Measurements from ENCODE around the gene DAG1.

Gene DAG1
- total RNA-seq, result 21.3 to 28.4 (median 24.4) reads per million in 4 experiments

GRCh38 chr3:49469936-49470713 lies at the start of gene DAG1:
TSS of gene DAG1 (plus strand) at chr3:49470267. CDS start at chr3:49510535, 40,268 bp downstream.
- peak; percentile 92 for DNase-seq

- DNase-seq, result no peak
These were observed 48.1 kb upstream of the DAG1 start for GRCh38 chr3:49421890-49422378.

- DNase-seq, result no peak
These were observed 47.5 kb upstream of the DAG1 start, which contains the start of gene AMT for GRCh38 chr3:49422379-49423248. TSS of gene AMT (minus strand) at chr3:49422473. CDS start at chr3:49422450, 23 bp downstream.

- no peak for DNase-seq
These were observed 45.3 kb upstream of the DAG1 start for GRCh38 chr3:49424816-49425215.

- DNase-seq, result no peak
These were observed 42.5 kb upstream of the DAG1 start for GRCh38 chr3:49427586-49427985.

DNA sequence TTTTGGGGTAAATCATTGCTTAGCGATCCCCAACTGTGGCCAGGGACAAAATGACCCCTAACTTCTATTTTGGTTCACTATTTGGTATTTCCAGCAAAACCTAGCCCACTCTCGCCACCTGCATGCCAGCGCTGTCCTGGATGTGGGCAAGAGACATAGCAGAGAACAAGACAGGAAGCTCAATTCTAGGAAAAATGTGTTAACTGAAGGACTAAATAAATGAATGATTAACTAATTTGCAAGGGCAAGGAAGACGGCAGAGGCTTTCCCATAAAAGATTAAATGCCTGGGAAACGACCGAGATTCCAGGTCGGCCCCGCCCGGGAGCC lies 41.4 kb upstream of the DAG1 start:
- no peak for DNase-seq

DNA sequence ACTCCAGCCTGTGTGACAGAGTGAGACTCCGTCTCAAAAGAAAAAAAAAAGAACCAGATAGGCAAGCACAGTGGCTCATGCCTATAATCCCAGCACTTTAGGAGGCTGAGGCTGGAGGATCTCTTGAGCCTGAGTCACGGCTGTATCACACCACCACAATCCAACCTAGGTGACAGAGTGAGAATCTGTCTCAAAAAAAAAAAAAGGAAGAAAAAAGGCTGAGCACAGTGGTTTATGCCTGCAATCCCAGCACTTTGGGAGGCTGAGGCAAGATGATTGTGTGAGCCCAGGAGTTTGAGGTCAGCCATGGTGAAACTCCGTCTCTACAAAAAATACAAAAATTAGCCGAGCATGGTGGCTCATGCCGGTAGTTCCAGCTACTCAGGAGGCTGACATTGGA lies 35.3 kb upstream of the DAG1 start:
- no peak for DNase-seq

GRCh38 chr3:49445391-49445790 lies 24.7 kb upstream of the DAG1 start:
- no peak for DNase-seq

DNA sequence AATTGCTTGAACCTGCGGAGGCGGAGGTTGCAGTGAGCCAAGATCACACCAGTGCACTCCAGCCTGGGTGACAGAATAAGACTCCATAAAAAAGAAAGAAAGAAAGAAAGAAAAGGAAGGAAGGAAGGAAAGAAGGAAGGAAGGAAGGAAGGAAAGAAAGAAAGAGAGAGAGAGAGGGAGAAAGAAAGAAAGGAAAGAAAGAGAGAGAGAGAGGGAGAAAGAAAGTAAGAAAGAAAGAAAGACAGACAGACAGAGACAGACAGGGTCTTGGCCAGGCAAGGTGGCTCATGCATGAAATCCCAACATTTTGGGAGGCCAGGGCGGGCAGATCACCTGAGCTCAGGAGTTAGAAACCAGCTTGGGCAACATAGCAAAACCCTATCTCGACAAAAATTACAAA lies 16.4 kb upstream of the DAG1 start:
- no peak for DNase-seq

GRCh38 chr3:49454458-49454857 lies 15.6 kb upstream of the DAG1 start:
- no peak for DNase-seq

DNA sequence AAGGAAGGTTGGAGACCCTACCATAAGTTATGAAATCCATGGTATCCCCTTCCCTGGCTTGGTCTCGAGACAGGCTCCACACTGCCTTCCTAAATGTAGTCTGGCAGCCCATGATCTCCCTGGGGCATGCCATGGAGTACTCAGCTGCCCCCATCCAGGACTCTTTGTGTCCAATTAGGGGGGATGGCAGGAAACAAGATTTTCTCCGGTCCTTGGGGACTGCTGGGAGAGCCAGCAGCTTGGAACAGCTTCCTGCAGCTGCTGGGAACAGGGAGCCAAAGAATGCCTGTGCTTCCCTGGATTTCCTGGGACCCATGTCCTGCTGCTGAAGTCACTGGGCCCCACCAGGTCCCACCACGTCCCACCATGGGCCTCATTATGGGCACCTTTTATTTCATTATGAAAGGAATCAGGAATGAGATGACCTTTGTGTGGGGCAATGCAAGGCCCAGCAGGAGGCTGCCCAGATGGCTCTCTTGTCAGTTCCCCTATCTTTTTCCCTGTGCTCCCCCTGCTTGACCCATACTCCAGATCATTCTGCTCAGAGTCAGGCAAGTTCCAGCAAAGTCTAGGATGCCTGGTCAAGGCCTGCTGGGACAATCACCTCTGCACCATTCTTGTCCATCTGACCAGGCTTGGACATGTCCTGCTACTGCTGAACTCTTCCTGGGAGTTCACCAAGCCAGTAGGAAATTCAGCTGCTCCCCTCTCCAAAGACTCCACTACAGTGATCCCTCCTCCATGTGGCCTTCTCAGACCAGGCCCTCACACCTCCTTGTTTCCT lies 15.0 kb upstream of the DAG1 start:
- no peak for DNase-seq

GRCh38 chr3:49456466-49456865 lies 13.6 kb upstream of the DAG1 start:
- DNase-seq, result no peak

DNA sequence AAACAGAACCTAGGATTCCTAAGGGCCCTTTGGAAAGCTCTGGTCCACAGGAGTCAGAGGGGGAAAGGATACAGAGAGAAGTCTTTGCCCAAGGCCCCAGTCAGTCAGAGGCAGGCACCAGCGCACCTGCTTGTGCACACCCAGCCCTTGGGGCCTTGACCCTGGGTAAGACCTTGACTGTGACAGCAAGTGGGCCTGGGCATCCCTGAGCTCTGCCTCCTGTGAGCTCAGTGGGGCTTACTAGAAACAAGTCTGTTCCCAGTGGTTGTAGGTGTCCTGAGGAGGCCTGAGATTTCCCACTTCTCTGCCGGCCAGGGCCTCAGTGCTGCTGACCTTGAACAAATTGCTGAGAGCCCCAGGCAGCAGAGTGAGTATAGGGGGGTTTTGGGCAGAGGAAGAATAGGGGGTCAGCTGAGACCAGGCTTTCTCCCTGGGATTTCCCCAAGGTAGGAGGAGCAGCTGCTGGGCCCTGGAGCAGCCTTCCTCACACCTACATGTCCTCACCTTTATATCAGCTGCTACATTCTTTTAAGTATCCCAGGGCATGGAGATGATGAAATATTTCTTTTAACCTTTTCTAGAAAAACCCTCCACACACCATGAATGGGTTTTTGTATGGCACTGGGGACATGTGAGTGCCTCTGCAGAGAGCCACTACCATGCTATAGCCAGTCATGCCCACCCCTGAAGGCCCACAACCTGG lies 9.7 kb upstream of the DAG1 start:
- no peak for DNase-seq

GRCh38 chr3:49460956-49461355 lies 9.1 kb upstream of the DAG1 start:
- DNase-seq, result no peak

DNA sequence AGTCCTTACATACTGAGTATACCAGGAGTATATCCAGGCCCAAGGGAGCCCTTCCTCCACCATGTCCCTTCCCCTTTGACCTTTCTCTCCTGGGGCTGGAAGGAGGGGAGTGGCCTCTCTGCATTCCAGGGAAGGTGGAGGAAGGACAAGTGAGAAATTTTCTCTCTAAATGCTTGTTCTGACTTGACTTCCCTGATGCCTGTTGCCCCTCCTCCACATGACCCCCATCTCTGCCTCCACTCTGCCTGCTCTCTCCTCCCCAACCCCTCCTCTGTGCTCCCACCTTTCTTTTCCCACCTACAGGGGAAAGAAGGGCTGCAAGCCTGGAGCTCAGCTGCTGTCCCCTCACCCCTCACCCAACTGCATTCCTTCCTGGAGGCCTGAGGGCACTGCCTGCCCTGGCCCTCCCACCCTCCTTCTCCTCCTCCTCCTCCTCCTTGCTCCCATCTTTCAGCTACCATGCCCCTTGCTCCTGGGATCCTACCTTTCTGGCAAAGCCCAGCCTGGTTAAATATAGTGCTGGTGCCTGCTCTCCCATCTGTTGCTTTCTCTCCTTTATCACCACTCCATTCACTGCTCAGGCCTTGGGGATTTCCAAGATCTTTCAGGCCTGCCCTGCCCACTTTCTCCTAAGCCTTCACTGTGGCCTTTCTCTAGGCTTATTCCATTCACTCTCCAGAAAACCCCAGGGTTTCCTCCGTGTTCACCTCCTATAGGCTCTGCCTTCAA lies 8.5 kb upstream of the DAG1 start:
- DNase-seq, result no peak

DNA sequence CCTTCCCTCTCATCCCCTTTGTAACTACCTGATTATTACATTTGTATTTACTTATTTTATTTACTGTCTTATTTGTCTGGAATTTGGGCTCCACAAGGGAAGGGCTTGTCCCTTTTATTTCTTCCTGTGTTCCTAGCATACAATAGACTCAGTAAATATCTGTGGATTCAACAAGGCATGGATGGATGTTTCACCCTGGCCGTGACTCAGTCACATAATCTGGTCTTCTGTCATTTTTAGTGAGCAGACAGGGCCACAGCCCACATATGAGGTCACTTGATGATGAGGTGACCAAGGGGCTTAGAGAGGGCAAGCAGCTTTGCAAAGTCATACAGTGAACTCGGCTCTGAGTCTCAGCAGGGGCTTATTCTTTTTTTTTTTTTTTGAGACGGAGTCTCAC lies 7.8 kb upstream of the DAG1 start:
- DNase-seq, result no peak

DNA sequence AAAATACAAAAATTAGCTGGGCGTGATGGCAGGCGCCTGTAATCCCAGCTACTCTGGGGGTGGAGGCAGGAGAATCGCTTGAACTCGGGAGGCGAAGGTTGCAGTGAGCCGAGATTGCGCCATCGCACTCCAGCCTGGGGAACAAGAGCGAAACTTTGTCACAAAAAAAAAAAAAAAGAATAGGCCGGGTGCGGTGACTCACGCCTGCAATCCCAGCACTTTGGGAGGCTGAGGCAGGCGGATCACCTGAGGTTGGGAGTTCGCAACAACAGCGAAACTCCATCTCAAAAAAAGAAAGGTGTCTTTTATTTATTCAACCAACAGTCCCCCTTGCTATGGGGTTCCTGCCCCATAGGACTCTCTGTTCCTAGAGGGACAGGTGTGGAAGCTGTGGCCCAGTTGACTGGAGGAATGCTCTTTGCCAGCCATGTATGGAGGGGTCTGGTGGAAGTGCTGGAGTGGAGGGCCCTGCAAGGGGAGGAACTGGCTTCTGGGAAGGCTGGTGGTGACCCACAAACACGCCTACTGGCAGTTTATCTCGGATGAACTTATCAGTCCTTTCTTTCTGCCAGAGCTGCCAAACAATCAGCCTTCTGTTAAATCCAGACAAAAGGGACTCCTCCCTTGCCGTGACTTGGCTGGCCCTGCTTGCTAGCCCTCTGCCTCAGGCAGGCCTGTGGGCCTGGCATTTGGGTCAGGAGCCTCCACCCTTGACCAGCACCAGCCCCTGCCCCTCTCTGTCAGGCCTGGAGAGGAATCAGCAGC lies 4.6 kb upstream of the DAG1 start:
- no peak for DNase-seq

GRCh38 chr3:49466085-49466484 lies 4.0 kb upstream of the DAG1 start:
- DNase-seq, result no peak

DNA sequence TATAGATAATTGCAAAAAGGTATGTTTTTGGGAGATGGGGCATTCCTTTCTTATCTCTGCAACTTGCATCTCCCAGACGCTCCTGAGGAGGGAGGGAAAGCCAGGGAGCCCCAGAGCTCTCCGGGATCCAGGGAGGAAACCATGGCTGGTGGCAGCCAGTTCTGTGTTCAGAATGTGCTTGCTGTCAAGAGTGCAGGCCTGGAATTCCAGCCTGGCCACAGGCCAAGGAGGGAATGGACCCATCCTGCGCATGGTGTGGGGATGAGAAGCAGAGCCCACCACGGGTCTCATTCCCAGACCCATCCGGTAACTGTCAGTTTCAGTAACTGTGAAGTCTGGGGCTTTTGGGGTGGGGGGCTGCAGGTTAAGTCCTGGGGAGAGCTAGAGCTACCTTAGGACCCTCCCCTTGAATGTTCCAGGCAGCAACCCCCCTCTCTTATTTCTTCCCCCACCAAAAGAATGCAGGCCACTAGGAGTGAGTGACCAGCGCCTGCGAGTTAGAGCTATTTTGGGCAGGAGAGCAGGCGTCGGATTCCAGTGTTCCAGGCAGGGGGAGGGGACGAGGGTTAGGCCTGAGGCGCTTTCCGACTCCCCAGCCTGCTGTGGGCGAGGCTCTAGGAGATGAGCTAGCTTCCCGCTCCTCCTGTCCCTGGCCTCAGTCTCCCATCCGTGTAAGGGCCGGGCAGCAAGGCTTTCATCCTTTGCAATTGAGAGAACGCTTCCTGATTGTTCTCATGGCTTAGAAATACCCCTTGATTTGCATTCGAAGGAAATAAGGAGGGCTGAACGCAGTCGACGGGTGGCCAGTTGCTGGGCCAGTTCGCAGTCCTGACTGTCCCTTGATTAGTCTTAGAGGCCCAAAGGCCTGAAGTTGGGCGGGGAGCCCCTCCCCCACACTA lies 781 bp upstream of the DAG1 start:
- DNase-seq, result no peak

Data from effector CD8-positive, alpha-beta T cell (primary cell).